ENCODE measurements around the gene ABAT. TPM values are rescaled to one million over a fixed set of nuclear protein-coding genes. Genes with fewer than 3 reads are reported as not detected.
A peak's percentile ranks its signal among the peaks of the same experiment; 100 is the strongest.

The ABAT gene
- 4.4 TPM for total RNA-seq
- long read RNA-seq, full-length matches to known transcripts, result 2 of 5 reads
- long read RNA-seq, partial matches to known transcripts, result 0 of 5 reads
- long read RNA-seq, other reads (novel, unspliced or antisense), result 3 of 5 reads

DNA sequence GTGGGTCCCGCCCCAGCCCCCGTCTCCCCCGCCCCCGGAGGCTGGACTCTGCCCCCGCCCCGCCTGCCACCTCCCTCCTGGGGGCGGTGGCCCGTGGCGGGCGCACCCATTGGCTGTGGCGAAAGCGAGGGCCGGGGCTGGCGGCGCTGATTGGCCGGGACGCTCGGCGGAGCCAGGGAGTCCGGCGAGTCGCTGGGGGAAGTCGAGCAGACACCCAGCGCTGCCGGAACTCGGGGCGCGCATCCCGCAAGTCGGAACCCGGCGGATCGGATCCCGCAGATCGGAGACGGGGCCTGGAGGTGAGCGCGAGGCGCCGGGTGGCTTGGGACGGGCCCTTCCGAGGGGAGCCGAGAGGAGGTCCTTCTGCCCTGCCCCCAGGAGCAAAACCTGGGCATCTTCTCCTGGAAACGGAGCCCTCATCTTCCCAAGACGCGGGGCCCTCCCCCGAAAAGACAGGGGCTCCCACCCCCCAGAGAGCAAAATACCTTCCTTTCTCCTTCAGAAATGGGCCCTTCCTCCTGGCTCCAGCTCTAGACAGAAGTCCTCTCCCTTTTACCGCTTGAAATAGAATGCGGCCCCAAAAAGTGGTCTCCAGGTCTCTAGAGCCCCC is at the start of gene ABAT:
Gene ABAT, plus strand, starts transcription at position 205 of the 610 bp plus-strand sequence. CDS start 61,123 bp downstream, outside the sequence.
- peak; percentile 97 for DNase-seq (ENCODE audit: low spot score)

DNA sequence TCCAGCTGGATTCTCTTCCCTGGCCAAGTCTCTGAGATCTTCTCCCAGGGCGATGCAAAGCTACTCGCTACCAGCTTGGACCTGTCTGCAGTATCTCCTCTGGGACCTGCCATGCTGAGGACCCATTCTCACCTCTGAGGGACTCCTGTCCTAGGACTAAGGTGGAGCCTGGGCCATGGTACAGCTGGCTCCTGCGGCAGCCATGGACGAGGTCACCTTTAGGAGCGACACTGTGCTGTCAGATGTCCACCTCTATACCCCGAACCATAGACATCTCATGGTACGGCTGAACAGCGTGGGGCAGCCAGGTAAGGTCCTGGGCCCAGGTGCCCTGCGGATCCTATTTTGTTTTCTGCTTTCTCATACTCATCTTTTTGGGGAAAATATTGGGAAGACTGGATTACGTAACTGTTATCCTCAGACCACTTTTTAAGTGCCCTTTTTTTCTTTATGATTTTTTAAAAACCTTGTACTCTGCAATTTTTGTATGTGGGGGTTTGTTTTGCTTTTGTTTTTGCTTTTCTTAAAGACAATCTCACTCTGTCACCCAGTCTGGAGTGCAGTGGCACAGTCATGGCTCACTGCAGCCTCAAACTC is 48.8 kb upstream of the ABAT start:
- DNase-seq (ENCODE audit: low spot score), result no peak

DNA sequence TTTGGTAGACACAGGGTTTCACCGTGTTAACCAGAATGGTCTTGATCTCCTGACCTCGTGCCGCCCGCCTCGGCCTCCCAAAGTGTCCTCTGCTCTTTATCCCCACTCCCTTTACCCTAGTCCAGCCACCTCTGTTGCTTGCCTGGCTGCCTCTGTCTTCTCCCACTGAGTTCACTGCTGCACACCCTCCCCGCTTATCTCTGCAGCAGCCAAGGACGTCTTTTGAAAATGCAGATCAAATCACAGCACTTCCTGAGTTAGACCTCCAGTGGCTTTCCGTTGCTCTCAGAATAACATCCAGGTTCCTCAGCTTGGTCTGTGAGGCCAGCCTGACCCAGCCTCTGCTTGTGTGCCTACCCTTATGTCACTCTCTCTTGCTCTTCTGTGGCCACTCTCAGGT is 47.5 kb upstream of the ABAT start:
- no peak for DNase-seq (ENCODE audit: low spot score)

DNA sequence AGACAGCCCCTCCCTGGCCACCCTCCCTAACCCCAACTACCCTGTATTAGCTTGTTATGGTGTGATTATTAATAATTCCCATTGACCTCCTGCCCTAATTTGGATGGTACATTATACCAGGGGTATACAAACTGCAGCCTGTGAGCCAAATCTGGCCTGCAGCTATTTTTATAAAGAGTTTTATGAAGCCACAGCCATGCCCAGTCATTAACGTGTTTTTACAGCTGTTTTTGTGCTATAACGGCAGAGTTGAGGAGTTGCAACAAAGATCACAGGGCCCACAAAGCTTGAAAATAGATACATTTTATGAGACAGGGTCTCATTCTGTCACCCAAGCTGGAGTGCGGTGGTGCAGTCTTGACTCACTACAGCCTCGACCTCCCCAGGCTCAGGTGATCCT is 47.0 kb upstream of the ABAT start:
- no peak for DNase-seq (ENCODE audit: low spot score)

DNA sequence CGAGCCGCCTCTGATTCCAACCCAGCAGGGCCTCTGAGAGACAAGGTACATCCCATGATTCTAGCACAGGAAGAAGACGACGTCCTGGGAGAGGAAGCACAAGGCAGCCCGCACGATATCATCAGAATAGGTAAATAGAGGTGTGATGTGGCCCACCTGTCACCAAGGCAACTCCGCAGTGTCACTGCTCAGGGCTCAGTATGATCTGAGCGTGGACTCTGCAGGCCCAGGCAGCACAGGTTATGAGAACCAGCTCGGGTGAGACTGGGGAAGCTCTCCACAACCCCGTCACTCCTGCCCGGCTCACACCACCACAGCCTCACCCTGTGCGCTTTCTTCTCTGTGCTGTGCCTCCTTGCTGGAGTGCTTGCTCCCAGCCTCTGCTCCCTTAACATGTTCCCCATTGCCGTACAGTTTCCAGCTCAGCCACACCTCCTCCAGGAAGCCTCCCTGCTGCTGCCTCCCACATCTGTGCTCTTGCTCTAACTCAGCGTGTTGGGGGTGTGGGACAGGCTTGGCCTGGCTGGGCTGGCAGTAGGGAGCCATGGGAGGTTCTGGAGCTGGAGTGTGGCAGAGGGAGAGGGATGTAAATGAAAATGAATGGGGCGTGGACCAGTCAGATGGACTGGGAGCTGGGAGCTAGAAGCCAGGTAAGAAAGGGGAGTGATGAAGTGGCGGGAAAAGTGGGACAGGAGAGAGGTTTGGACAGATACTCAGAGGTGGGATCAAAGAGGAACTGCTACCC is 45.3 kb upstream of the ABAT start:
- no peak for DNase-seq (ENCODE audit: low spot score)

DNA sequence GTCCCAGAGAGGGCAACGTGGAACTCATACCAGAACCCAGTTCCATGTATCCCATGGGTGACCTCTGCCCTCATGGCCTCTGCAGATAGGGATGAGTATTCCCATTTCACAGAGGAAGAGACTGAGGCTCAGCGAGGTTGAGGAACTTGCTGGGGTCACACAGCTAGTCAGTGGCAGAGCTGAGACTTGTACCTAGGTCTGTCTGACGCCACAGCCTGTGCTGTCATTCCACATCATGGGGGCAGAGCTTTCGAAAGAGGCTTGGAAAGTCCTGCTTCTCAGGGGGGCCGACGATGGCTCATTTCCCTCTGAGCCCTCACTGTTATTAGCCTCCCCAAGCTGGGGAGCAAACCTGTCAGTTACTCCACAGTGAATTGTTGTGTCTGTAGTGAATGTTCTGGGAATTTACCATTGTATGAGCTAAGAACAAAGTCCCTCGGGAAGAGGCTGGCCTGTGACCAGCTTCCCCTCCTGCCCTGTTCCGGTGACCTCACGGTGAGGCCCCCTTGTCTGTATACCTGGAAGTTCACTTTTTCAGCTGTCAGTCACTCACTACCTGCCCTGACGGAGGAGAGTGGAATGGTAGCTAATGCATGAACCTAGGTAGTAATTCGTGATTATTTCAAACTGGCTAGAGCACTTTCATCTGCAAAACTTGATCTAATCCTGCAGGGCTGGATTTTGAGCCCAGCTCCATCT is 44.0 kb upstream of the ABAT start:
- no peak for DNase-seq (ENCODE audit: low spot score)

DNA sequence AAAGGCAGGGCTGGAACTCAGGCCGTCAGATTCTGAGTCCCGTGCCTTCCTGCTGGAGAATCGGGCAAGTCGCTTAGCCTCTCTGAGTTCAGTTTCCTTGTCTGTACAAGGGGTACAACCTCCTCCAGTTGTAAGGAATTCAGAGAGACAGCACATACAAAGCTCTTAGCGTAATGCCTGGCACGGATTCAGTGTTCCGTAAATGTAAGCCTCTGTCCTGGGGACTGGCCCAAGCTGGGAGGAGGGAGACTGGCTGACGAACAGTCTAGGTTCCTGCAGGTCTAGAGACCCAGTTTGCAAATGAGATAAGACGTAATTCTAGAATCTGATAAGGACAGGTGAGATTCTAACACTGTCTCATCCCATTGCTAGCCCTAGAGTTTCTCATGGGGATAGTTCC is 43.0 kb upstream of the ABAT start:
- DNase-seq (ENCODE audit: low spot score), result no peak

DNA sequence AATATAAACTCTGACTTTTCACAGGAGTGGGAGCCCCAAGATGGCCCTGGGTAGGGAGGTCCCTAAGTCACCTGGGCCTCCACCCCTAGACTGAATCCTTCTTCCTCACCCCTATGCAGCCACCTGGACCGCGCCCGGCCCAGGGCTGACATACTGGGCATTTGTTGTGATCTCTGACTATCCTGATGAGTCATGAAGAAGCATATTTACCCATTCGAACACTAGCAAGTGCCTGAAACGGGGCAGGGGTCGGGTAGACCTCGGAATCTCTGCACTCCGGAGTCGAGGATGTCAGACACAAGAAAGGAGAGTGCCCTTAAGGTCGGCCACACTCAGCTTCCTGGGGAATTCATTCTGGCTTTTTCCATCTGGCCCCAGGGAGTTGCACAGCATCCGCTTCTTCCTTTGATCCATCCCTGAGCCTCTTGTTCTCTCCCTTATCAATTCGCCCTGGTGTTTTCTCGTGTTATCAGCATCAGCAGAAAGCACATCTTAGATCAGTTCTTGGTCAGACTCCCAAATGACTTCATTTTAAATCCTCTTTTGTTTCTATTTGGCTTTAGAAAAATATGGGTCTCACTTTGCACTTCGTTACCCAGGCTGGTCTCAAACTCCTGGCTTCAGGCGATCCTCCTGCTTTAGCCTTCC is 42.5 kb upstream of the ABAT start:
- DNase-seq (ENCODE audit: low spot score), result no peak

DNA sequence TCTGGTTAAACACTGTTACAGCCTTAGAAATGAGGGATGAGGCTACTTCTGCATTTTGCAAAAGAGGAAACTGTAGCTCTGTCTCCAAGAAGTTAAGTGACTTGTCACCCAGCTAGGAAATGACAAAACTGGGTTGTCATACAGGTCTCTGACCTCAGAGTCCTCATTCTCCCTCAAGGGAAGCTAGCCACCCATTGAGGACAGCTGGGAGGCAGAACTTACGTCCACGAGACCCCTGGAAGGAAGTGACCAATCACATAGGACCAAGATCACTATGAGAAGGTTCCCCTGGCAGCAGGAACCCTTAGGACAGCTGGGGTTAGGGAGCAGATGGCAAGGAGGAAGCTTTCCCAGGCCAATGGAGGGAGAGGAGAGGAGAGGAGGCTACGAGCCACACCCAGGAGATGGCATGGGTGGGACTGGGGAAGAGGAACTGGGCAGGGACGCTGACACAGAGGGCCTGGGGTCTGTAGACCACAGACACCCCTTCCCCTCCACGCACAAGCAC is 41.7 kb upstream of the ABAT start:
- DNase-seq (ENCODE audit: low spot score), result no peak

DNA sequence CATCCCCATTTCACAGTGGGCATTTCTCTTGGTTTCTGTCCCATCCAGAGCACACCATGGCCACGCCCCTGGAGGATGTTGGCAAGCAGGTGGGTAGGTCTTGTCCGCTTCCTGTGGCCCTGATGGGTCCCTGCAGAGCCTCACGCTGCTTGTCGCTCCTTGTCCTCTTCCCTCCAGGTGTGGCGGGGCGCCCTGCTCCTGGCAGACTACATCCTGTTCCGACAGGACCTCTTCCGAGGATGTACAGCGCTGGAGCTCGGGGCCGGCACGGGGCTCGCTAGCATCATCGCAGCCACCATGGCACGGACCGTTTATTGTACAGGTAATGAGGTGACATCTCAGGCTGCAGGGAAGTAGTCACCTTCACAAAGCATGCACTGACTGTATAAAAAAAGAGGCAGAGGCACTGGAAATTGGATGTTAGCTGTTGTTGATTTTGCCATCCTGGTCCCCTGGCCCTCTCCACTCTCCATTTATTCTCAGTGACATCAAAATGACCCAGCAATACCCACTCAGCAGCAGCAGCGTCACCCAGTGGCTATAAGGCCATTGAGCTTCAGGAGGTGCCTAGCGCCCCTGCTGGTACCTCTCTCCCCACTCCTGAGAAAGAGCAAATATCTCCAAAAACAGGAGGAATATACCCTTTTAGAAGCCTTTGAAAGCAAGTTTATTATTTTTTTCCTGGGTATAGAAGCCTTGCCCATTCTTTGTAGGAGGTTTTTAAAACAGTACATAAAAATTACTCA is 39.3 kb upstream of the ABAT start:
- DNase-seq (ENCODE audit: low spot score), result no peak

DNA sequence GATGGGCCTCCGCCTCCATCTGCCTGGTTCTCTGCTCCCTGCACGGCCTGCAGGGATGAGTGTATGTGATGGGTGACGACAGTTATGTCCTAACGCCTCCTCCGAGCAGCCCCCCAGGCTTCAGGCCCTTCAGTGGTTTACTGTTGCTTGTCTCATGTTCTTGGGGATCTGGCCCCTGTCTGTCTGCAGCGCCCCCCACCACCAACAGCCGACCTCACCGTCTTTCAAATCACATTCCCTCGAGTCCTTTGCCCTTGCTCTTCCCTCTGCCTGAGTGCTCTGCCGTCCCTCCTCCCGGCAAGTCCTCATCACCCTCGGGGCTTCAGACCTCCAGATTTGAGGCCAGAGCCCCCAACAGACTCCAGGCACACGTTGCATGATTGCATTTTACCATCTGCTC is 34.7 kb upstream of the ABAT start:
- no peak for DNase-seq (ENCODE audit: low spot score)

DNA sequence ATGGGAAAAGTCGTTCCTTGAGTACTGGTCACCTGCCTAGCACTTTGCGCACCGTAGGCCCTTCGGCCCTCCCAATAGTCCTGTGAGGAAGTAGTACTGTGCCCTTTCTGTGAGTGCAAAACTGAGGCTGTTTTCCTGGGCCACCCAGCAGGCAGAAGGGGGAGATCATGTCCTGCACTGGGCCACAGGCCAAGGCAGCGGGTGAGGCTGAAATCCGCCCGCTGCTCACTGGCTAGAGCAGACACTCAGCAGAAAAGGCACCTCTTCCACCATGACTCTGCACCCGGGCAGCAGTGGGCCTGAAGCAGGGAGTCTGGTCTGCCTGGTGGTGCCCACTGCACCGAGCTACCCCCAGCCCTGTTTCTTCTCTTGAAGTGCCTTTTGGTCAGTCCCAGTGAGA is 32.7 kb upstream of the ABAT start:
- no peak for DNase-seq (ENCODE audit: low spot score)

DNA sequence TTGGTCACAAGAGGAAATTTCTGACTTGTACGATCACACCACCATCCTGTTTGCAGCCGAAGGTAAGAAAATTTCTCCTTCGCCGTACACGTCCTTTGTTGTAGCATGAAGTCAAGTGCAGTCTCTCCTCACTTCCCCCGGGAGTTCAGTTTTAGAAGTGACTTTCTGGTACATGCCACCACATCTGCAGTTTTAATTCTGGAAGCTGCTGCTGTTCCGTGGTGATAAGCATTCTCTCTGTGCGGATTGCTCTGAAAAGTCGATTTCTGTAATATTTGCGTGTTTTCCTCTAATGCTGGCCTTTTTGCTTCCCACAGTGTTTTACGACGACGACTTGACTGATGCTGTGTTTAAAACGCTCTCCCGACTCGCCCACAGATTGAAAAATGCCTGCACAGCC is 32.3 kb upstream of the ABAT start:
- no peak for DNase-seq (ENCODE audit: low spot score)

DNA sequence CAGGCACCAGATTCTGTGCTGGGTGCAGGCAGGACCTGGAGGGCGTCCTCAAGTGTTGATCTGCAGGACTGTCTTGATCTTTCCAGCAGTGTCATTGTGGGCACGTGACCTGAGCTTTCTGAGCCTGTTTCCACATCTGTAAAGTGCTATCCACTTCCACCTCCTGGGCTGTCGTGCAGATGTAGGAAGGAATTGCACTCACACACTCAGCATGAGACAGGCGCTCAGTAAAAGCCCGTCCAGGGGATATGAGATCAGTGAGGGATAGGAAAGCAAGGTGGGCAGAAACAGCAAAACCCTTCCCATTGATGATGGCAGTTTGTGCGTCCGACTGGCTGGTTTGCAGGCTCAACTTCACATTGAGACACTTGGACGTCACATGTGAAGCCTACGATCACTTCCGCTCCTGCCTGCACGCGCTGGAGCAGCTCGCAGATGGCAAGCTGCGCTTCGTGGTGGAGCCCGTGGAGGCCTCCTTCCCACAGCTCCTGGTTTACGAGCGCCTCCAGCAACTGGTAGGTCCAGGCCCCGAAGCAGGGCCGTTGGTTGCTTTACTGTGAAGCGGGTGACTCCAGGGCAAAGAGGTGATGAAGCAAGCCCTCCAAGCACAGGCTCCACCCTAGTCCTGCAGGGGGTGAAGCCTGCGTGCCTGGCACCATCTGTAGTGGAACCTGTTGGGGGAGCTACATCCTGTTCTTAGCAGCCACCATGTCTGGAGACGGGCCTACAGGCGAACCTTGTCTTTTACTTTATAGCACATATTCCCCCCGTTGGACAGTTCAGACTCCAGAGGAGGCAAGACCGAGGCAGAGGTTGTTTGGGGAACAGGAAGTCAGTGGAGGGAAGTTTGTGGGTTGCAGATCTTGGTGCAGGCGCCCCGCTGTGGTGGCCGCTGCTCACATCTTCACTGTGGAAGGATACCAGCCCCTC is 29.9 kb upstream of the ABAT start:
- no peak for DNase-seq (ENCODE audit: low spot score)

DNA sequence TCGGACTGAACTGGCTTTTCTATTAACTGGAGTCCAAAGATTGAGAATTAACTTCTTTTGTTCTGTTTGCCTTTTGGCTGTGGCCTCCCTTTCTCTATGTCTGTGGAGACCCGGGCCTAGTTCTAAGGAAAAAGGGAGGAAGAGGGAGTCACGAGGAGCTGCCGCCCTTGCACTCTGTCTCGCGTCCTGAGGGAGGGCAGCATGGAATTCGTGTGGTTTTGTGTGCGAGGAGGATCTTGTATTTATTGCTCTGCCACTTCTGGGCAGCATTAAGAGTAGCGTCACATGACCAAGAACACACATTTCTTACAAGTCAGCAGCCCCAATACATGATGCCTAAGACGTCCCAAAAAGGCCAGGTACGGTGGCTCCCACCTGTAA is 29.3 kb upstream of the ABAT start:
- DNase-seq (ENCODE audit: low spot score), result no peak

DNA sequence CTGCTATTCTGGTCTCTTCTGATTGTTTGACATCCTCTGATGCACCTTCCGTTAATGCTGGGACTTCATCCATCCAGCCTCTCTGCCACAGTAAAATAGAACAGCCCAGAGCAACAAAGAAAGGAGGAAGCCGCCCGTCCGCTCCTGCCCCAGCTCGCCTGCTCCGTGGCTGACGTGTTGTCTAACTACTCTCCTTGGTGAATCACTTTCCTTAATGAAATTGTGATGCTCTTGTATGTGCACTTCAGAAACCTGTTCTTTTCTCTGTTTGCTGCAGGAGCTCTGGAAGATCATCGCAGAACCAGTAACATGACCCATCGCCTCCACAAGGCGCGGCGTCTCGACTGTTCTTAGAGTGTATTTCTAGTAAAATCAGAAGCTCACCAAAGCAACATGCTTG is 28.6 kb upstream of the ABAT start:
- DNase-seq (ENCODE audit: low spot score), result no peak

DNA sequence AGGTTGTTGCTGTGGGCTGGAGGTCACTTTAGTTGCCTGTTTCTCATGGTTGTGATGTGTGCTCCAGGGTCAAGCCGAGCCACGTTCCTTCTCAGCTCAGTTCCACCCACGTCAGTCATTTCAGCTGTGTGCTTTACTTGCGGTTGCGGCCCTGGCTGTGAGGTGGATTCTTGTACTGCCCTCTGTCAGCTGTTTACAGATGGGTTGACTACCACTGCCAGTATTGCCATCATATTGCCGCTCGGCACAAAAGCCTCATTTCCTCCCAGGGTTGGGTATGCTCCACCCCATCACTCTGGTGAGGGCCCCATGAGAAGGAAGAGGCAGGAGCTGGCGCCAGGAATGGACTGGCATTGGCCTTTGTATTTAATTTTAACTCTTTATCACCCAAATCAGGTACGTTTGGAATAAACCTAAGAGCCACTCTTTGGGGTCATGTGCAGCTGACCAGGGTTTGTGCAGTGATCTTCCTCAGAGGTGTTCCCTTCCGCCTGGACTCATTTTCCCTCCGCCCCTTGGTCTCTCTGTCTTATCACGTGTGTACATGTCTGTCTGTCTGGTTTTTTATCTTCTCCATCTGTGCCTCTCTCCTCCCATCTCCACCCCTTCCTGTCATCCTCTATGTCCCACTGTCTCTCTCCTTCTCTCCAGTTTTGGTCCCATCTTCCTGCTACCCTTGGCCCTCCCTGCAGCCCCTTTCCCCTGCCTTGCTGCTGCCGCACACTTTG is 27.9 kb upstream of the ABAT start:
- DNase-seq (ENCODE audit: low spot score), result no peak

DNA sequence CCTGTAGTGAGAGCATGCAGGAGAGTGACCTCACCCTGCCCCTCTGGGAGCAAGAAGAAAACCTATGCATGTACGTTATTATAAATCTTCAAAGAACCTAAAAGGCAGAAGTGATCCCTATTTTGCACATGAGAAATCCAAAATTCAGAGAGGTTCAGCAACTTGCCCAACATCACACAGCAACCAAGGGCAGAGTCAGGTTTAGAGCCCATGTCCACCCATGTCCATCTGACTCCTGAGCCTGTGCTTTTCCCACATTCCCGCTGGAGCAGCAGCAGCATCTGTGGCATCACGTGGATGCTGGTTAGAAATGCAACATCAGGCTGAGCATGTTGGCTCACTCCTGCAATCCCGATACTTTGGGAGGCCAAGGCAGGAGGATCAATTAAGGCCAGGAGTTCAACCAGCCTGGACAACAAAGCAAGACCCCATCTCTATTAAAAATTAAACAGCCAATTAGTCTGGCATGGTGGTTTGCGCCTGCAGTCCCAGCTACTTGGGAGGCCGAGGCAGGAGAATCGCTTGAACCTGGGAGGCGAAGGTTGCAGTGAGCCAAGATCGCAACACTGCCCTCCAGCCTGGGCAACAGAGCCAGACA is 26.6 kb upstream of the ABAT start:
- no peak for DNase-seq (ENCODE audit: low spot score)

All from mesenteric fat pad (tissue), 1 donor.